Peyer's patch (tissue), 4 donors: ENCODE results near the gene SUMF2.

ENCODE experiments used
- CTCF ChIP-seq, 6 experiments: fragments of 450-650 bp in 4 of 6; fragments of 200-600 bp in 2 of 6; sonication (generic) in 1 of 6; IDR thresholded peaks; one replicate each; pipeline ENCODE4 v1.5.1; 2017 to 2019; ENCODE audit warnings: antibody characterized with exemption in 6 of 6, mild to moderate bottlenecking in 3 of 6, moderate library complexity in 1 of 6
- POLR2A ChIP-seq, 2 donors: fragments of 450-650 bp; IDR thresholded peaks; one replicate each; pipeline ENCODE4 v1.5.1; 2017; ENCODE audit warnings: antibody characterized with exemption in 2 of 2, mild to moderate bottlenecking in 2 of 2, moderate library complexity in 2 of 2

- TF ChIP-seq CTCF (IDR thresholded peaks at IDR 0.05) (no peak), POLR2A (IDR thresholded peaks at IDR 0.05) (no peak)
Measured at GRCh38 chr7:56121440-56121839, 57.4 kb downstream of the SUMF2 start.
